Measurements from ENCODE around the gene SLC35F3.
A peak's percentile ranks its signal among the peaks of the same experiment; 100 is the strongest.
"Not testable (repeated sequence)": the region's sequence is repeated elsewhere in the genome, so short reads cannot be mapped to it uniquely, and the experiment has no call there.

SLC35F3 gene

DNA sequence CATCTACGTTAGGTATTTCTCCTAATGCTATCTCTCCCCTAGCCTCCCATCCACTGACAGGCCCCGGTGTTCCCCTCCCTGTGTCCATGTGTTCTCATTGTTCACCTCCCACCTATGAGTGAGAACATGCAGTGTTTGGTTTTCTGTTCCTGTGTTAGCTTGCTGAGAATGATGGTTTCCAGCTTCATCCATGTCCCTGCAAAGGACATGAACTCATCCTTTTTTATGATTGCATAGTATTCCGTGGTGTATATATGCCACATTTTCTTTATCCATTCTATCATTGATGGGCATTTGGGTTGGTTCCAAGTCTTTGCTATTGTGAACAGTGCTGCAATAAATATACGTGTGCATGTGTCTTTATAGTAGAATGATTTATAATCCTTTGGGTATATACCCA lies 247.9 kb downstream of the SLC35F3 start:
- not testable (repeated sequence) for DNase-seq

DNA sequence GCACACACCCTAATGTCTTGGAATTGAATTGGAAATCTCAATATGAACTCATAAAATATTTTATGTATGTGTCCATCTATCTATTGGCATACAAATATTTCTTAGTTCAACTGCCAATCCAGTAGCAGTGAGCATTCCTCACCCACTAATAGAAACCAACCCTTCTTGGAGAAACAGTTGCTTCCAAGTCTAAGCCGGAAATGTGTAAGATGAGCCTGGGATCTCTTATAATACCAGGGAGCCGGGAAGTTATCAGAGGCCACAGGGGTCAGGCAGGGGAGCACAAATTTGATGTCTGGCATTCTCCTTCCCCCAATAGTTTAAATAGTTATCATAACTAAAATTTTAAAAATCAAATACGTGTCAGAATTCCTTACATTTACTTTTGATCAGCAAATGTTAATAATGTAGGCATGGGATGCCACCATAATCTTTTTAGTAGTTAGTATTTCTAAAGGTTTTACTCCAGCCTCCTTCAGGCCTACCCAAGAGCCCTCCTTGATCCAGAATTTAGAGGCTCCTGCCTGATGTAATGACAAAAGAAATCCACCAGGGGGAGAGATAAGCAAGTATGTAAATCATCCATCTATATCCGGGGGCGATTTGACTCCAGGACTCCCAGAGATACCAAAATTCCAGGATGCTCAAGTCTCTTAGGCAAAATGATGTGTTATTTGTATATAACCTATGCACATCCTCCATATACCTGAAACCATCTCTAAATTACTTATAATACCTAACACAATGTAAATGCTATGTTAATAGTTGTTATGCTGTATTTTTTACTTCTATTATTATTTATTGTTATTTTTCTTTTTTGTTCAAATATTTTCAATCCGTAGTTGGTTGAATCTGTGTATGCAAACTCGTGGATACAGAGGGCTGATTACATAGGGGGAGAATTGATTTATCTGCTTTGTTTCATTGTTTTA lies 250.1 kb downstream of the SLC35F3 start:
- DNase-seq = peak in 1 of 2 experiments; percentile 6

DNA sequence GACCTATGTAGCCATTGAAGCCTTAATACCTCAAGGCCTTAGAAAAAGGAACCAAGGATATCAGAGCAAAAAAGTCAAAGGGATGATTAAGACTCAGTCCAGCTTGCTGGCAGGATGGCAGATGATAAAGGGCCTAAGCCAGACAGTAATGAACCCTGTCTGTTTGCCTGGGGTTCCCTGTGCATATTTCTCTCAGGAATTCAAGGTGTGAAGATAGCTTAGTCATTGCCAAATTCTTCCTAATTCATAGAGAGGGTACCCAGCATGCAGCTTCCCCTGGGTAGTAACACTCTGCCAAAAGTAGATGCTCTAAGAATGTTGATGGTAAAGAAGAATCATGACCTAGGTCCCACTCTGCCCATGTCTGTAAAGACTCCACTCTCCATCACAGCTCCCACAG lies 258.2 kb downstream of the SLC35F3 start:
- no peak for DNase-seq

DNA sequence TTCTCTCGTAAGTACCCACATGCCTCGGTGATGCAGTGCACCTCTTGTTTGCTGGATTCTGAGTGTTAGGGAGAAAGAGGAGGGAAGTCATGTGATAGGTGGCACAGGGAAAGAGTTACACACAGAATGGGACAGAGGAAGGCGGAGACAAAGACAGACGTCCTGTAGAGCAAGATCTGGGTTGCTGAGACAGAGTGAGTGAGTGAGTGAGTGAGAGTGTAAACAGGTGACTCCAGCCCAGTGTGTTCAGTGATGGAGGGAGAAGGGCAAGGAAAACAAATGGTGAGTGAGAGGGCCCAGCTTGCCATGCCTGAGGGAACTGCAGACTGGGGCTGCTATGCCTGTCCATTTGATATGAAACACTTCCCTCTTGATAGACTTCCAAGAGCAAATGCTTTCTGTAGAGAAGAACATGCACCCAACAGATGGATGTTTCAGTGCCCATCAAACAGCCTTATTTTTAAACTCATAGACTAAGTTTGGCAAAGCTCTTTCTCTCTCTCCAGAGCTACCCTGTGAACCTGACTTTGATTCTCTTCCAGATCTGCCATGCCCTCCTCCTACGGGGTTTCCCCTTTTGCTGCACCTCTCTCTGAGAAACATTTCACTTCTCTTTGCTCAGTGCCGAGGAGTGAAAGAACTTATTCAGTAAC lies 258.9 kb downstream of the SLC35F3 start:
- DNase-seq = no peak

DNA sequence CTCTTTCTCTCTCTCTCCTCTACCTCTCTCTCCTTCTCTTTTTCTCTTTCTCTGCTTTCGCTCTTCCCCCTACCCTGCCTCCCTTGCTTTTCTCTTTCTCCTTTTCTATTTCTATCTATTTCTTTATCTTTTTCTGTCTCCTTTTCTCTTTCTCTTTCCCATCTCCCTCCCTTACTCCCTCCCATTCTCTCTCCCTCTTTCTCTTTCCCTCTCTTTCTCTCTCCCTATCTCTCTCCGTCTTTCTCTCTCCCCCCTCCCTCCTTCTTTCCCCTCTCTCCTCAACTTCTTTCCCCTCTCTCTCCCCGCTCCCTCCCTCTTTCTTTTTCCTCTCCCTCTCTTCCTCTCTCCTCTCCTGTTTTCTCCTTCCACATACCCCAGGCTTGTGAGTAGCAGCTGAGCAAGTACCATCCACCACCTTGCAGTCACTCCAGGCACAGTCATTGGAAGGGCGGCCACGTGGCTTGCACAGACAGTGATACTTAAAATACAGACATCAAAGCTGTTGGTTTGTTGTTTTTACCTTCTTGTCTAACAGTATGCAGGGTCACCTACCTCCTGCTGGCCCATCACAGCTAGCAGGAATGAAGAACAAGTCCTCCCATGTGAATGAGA lies 259.7 kb downstream of the SLC35F3 start:
- no peak for DNase-seq

DNA sequence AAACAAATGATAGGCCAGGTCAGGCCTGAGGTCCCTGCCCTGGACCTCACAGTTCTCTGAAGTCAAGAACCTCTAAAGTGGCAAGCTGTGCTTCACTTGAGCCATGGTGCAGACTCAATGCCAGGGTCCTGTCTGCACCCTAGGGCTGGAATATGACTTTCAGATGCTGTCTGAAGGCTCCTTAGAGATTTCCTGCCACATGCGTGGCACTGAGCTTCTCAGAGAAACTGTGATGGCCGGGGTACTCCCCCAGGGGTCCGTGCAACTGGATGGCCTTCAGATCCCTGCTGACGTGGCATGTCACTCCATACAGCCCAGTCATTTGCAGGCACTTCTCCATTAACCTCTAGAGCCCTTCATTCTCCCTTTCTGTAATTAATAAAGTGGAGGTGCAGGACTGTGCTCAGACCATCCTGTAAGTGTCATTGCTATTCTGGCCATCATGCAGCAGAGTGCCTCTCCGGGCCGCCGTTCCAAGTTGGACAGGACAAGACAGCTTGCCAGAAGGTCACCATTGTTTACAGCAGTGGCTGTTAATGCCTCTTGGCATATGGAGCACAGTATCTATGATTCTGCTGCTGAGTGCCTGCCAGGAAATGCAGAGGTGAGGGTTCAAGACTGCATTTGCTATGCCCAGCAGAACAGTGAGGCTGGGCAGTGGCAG lies 263.7 kb downstream of the SLC35F3 start:
- DNase-seq = no peak

DNA sequence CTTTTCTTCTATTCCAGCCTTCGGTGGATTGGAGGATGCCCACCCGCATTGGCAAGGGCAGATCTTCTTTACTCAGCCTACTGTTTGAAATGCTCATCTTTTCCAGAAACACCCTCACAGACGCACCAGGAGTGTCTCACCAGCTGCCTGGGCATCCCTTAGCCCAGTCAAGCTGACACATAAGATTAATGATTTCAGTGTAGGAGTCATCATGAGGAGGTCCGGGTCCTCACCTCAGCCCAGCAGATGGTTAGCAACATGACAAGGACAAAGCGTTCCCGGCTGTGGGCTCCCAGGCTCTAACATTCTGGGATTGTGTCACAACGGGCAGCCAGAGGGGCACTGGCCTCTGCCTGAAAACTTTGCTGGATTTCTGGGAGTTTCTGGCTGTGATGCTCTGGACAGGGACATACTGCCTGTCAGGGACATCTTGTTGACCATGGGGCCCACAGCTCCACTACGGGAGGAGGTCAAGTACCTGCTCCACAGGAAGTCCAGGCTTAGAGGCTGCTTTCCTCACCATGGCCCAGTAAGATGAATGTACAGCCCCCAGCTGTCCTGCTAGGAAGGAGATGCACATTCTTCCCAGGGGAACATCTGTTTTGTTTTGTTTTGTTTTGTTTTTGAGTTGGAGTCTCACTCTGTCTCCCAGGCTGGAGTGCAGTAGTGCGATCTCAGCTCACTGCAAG lies 264.8 kb downstream of the SLC35F3 start:
- DNase-seq = no peak

DNA sequence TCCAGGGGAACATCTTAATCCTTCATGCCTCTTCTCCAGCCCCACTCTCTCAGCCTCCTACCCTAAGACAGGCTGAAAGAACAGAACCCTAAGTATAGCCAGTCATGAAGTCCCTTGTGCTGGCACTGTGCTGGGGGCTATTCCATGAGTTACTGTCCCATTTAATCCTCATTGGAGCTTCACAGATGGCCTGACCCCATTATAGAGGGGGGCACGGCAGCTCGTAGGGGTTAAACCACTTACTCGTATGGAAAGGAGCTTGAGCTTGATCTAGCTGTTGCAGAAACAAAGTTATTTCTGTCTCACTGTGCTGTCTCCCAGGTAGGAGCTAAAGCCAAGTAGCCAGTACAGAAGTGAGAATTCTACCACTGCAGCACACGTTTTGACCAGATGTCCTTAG lies 265.6 kb downstream of the SLC35F3 start:
- DNase-seq = no peak

DNA sequence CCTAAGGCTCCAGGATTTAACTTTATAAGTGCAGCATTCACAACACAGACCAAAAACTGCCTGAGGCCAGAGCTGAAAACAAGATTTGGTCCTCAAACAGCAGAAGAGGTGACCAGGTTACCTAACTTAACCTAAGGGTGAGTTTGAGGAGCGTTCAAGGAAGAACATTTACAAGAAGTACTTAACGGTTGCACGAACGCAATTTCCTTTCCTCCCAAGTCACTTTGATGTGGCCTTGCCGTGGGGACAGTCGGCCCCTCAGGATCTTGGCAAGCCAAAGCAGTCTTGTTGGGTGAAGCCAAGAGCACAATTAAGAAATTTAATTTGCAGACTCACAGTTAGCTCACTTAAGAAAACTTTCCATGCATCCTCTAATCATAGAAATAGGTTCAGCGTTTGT lies 266.1 kb downstream of the SLC35F3 start:
- DNase-seq = peak in 1 of 2 experiments; percentile 20

DNA sequence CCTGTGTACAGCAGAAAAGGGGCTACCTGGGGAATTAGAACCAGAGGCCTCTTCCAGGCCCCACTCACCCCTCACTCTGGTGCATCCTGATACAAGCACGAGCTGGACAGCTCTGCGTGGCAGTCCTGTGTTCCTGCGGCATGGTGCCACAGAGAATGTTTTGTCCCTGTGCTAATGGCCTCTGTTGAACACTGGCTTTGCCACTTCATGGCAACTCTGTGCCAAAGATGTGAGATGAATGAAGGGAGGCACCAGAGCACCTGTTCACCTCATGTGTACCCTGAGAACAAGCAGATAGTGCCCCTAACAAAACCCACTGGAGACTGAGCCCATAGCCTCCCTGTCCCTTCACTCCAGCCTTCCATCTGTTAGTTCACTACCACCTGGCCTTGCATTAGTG lies 269.5 kb downstream of the SLC35F3 start:
- DNase-seq = no peak

DNA sequence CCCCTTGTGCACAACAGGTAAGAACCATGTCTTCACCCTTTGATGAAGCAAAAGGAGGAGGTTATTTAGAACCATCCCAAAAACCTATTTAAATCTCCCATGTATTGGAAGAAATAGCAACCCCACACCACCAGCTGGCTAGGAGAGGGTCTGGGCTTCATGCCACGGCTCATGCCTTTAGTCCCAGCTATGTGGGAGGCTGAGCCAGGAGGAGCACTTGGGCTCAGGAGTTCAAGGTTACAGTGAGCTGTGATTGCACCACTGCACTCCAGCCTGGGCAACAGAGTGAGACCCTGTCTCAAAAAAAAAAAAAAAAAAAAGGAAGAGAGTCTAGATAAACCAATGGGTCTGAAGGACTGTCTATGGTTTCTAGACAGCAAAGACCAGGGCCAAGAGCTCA lies 270.9 kb downstream of the SLC35F3 start:
- no peak for DNase-seq

DNA sequence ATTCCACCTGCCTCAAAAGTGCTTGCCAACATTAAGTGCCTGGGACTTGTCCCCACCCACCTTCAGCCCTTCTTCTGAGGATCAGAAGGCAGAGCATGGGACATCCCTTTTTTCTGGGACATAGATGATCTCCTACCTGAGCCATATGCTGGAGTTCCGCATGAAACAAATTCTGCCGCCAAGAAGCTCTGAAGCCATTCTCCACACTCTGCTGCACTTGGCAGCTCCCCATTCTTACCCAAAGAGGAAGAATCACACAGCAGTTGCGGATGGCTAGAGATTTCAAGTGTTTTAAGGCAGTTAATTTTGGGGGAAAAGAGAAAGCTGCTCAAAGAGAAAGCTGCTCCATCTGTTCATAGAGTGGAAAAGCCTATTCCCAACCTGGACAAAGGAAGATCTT lies 271.5 kb downstream of the SLC35F3 start:
- no peak for DNase-seq

DNA sequence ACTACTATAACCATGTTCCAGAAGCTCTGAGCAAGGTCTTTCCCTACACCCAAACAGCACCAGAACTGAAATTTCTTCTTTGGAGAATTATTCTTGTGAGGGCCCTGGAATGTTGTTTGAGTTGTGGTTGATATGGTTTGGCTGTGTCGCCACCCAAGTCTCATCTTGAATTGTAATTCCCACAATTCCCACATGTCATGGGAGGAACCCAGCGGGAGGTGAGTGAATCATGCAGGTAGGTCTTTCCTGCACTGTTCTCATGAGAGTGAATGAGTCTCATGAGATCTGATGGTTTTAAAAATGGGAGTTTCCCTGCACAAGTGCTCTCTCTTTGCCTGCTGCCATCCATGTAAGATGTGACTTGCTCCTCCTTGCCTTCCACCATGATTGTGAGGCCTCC lies 272.4 kb downstream of the SLC35F3 start:
- not testable (repeated sequence) for DNase-seq

DNA sequence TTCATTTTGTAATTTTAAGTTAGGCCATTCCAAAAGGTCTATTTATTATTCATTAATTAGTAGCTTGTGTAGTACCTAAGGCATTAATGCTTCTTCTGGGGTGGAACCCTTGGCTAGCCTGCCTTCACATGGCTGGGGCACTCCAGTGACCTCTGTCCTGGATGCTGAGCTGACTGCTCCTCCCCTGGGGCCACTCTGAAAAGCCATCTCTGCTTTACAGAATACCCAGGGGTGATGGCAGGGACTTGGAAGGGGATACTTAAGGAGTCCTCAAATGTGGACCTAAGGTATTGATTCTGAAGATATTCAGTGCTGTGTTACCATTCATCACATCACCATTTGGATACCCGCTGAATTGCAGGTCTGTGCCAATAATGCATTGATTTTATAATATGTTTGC lies 281.0 kb downstream of the SLC35F3 start:
- no peak for DNase-seq

DNA sequence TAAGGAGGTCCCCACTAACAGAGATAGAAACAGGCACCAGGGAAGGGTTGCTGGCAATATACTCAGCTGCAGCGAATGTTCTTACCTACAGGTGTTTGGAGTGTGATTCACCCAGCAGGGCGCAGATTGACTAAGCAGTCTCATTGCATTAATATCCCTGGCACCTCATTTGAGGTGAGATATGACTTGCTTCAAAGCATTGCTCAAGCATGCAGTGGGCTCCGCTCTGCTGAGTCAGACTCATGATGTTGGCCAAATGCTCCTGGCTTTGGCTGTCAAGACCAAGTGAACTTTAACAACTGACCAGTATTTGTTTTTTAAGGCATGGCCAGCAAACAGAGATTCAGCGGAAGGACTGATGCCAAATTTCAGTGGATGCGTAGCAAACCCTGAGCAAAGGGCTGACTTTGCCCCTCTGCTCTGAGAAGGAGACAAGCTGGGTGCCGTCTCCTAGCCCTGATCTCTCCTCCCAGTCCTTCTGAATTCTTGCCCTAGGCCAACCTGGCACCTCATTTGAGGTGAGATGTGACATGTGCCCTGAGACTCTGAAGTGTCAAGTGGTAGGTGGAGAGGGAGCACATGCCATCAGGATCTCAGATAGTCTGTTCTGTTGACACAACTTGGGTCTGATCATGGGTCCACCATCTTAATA lies 281.7 kb downstream of the SLC35F3 start:
- peak; percentile 22 to 40 for DNase-seq

DNA sequence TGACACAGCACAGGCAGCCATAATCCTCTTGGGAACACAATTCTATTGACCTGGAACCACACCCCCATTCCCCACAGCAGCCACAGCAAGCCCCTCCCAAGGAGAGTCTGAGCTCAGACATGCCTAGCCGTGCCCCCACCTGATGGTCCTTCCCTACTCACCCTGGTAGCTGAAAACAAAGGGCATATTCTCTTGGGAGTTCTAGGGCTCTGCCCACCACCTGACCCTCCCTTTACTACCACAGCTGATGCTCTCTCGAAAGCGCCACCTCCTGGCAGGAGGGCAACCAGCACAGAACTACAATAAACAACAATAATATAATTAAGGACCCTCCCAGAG lies 283.9 kb downstream of the SLC35F3 start:
- peak; percentile 27 for DNase-seq

DNA sequence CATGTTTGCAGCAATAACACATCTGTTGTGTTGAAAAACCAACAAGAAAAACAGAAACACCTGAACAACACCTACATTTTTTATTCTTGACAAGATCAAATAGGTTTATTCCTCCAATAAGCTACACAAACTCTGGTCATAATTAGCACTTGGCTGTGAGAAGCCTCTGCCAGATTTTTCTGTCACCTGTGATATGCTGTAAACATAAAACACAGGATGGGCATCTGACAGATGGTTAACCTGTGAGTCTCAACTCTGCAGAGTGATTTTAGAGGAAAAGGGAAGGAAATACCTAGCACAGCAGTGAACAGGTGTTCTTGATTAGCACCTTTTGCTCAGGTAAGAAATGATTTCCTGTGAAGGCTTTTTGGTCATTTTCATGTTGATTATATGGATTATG lies 293.4 kb downstream of the SLC35F3 start:
- DNase-seq = no peak

DNA sequence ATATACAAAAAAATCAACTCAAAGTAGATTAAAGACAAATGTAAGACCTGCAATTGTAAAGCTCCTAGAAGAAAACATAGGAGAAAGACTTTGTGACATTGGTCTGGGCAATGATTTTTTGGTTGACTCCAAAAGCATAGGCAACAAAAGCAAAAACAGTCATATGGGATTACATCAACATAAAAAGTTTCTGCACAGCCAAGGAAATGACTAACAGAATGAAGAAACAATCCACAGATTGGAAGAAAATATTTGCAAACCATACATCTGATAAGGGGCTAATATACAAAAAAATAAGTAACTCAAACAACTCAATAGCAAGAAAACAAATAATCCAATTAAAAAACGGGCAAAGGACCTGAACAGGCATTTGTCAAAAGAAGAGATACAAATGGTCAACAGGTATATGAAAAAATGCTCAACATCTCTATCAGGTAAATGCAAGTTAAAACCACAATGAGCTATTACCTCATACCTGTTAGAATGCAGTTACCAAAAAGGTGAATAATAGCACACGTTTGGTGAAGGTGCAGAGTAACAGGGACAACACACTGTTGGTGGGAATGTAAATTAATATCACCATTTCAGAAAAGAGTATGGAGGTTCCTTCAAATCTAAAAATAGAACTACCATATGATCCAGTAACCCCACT lies 295.1 kb downstream of the SLC35F3 start:
- DNase-seq = no peak

DNA sequence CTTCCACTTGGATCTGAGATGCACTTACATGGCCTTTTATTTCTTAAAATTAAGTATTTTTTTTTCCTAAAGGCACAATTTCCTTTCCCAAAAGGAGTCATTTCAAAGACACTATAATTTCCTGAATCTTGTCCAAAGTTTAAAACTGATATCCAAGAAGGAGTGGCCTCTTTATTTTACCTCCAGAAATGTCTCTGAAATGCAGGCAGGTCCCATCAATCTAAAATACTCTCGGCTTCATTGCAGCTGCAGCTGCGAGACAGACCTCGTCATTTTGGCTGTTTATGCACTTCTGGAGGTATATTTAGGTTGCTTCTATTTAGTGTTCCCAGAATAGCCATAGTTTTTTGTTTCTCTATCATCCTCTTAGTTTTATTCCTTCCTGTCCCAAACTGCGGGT lies 296.1 kb downstream of the SLC35F3 start:
- no peak for DNase-seq

DNA sequence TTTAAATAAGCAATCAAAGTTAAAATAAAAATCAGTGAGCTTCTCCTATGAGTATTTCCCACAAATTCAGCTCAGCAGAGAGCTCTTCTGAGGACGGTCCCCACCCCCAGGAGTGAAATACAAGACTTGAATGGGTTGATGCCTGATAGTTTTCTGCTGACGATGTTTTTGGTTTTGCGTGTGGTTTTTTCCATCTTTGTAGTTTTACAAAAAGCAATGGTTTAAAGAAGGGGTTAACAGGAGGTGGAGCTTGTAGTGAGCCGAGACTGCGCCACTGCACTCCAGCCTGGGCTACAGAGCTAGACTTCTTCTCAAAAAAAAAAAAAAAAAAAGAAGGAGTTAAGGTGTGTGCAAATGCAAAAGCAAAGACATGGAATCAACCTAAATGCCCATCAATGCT lies 297.1 kb downstream of the SLC35F3 start:
- no peak for DNase-seq

DNA sequence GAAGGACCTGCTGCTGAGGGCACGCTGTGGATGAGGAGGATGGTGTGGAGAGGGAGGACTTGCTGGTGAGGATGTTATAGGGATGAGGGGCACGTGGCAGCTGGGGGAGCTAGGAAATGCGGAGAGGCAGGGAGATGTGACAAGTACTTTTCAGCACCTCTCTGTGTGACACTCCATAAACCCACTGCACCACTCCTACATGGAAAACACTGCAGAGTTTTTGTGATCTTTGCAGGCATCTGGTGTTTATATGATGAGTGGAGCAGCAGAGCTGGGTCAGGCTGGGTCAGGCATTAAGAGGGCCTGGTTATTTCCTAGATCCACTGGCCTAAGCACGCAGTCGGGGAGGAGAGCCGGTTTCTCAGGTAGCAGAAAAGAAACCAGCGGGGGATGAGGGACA lies 301.5 kb downstream of the SLC35F3 start:
- DNase-seq = no peak
